H1 (cell line): ENCODE measurements around the gene LTF. TPM values are rescaled to one million over a fixed set of nuclear protein-coding genes. Genes with fewer than 3 reads are reported as not detected.

Experiments
- HDAC2 ChIP-seq, 2 experiments: fragments of 300-600 bp in 1 of 2; sonication (generic) in 1 of 2; IDR thresholded peaks; 2 replicates each; pipeline ENCODE4 v1.6.1; 2011 to 2012; ENCODE audit warnings: low read depth in 2 of 2, low read length in 2 of 2, mild to moderate bottlenecking in 2 of 2, moderate library complexity in 2 of 2, borderline replicate concordance in 1 of 2, inconsistent platforms in 1 of 2
- KDM1A ChIP-seq: fragments of 200-600, 300-600 bp; sonication (generic); IDR thresholded peaks from 2 replicates; pipeline ENCODE4 v1.7.1; 2016; ENCODE audit warnings: mild to moderate bottlenecking, low read length, borderline replicate concordance
- POLR2AphosphoS5 ChIP-seq: IDR thresholded peaks from 2 replicates; pipeline ENCODE4 v1.6.1; 2011; ENCODE audit warnings: low read depth, low read length
- polyA plus RNA-seq, 7 experiments: library from polyadenylated mRNA; depleted of rRNA in 3 of 7; stranded (reverse) in 5 of 7; unstranded in 2 of 7; fragments of >200 nt in 5 of 7; fragments of 200-250 nt in 2 of 7; gene quantifications; 1 replicate in 5 of 7; 2 replicates in 1 of 7; 4 replicates in 1 of 7; pipeline versions ENCODE4 v1.2.1 to v1.2.3, GENCODE V29; 2011 to 2013; ENCODE audit warnings: missing spikeins in 2 of 7, mixed read lengths in 2 of 7
- total RNA-seq: library from RNA; stranded (reverse); fragmentation: NEBNext Ultra II Directional; extraction: Animal tissue kit (Norgen Biotek cat#: 25700); gene quantifications from 2 replicates; pipeline ENCODE4 v1.2.1, GENCODE V29; 2021
- TF ChIP-seq, protein P1 (sequence below): IDR thresholded peaks from 2 replicates; pipeline ENCODE4 v1.6.1; 2012; ENCODE audit warnings: inconsistent platforms

LTF gene
- total and polyA plus RNA-seq, 2 of the 8 experiments (the other 6 are each of a cell fraction or from before 2014, with no cell fraction given): 0.23 to 0.99 TPM

GRCh38 chr3:46416811-46417510 is 47.7 kb downstream of the LTF start (continued):
- TF ChIP-seq, protein P1, sequence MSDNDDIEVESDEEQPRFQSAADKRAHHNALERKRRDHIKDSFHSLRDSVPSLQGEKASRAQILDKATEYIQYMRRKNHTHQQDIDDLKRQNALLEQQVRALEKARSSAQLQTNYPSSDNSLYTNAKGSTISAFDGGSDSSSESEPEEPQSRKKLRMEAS: no peak
- TF ChIP-seq KDM1A (no peak), POLR2AphosphoS5 (no peak), HDAC2 (IDR thresholded peaks at IDR 0.05; ENCODE audit: borderline replicate concordance in 1 of 2, low read depth in 2 of 2, low read length in 2 of 2) (no peak)
